Body of pancreas (tissue), 4 donors: Measurements from ENCODE around the gene TMEM256.

Source experiments
- POLR2A ChIP-seq, 3 donors: fragments of 450-650 bp; IDR thresholded peaks; one replicate each; pipeline ENCODE4 v1.6.1; 2016; ENCODE audit warnings: antibody characterized with exemption in 3 of 3, mild to moderate bottlenecking in 2 of 3
- TF ChIP-seq, protein P1 (sequence below), 7 experiments: fragments of 450-650 bp in 4 of 7; fragments of 200-600 bp in 3 of 7; sonication (generic) in 3 of 7; IDR thresholded peaks; one replicate each; pipeline ENCODE4 v1.5.1; 2016 to 2019; ENCODE audit warnings: antibody characterized with exemption in 7 of 7

DNA sequence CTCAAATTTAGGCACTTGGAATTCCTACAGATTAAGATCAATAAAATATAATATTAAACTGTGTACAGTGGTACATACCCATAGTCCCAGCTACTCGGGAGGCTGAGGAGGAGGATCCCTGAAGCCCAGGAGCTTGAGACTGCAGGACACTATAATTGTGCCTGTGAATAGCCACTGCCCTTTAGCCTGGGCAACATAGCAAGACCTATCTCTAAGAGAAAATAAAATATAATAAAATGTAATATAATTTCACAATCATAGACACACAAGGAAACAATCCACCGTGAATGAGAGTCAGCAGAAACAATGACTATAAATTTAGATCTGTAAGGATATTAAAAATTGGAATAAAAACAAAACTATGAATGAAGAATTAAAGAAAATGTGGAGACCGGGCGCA is 33.0 kb downstream of the TMEM256 start:
- no peak for TF ChIP-seq POLR2A (IDR thresholded peaks at IDR 0.05)
- TF ChIP-seq, protein P1, sequence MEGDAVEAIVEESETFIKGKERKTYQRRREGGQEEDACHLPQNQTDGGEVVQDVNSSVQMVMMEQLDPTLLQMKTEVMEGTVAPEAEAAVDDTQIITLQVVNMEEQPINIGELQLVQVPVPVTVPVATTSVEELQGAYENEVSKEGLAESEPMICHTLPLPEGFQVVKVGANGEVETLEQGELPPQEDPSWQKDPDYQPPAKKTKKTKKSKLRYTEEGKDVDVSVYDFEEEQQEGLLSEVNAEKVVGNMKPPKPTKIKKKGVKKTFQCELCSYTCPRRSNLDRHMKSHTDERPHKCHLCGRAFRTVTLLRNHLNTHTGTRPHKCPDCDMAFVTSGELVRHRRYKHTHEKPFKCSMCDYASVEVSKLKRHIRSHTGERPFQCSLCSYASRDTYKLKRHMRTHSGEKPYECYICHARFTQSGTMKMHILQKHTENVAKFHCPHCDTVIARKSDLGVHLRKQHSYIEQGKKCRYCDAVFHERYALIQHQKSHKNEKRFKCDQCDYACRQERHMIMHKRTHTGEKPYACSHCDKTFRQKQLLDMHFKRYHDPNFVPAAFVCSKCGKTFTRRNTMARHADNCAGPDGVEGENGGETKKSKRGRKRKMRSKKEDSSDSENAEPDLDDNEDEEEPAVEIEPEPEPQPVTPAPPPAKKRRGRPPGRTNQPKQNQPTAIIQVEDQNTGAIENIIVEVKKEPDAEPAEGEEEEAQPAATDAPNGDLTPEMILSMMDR (IDR thresholded peaks at IDR 0.05): no peak
